Measurements from ENCODE around the gene KCNIP4.

Gene KCNIP4

DNA sequence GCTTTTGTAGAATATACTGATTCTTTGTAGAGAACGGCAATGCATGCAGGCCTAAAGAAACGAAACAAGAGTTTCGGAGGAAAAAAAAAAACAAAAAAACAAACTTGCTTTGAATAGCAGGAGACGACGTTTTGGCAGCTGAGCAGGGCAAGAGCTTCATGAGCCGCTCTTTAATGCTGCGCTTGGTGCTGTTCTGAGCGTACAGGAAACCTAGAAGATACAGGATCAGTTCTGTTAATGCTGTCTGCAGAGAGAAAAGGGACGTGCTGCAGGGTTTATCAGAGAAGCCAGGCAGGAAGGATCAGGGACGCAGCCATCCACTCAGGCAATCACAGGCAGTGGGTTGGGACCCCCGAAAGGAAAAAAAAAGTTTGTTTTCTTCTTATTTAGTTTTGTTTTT lies 1066.1 kb downstream of the KCNIP4 start:
- no peak for DNase-seq (ENCODE audit: low read depth in 1 of 2, low spot score in 1 of 2)

DNA sequence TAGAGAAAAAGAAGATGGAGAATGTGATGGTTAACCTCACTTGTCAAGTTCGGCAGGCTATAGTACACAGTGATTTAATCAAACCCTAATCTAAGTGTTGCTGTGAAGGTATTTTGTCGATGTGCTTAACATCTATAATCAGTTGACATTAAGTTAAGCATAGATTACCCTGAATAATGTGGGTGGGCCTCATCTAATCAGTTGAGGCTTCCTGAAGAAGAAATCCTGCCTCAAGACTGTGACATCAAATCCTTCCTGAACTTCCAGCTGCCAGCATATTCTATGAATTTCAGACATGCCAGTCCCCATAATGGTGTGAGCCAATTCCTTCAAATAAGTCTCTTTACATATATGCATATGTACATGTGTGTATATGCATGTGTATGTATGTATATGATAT lies 1066.9 kb downstream of the KCNIP4 start:
- DNase-seq (ENCODE audit: low read depth in 1 of 2, low spot score in 1 of 2): no peak

DNA sequence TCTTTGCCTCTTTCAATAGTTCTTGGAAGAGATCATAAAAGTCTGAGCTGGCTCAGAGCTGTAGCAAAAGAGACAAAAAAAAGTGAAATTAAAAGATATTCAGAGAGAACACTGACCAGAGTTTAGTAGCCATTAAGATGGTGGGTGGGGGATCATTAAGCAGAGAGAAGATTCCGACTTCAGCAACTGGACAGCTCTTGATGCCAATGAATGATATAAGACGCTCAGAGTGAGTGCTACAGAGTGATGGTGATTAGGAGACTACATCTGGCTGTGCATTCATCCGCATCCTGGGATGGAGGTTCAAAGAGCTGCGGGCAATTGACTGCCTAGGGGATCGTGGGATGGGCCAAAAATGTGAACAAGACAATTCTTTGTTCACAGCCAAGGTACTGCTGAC lies 1069.8 kb downstream of the KCNIP4 start:
- no peak for DNase-seq (ENCODE audit: low read depth in 1 of 2, low spot score in 1 of 2)

GRCh38 chr4:20870436-20870835 lies 1078.1 kb downstream of the KCNIP4 start:
- DNase-seq (ENCODE audit: low read depth in 1 of 2, low spot score in 1 of 2): no peak

DNA sequence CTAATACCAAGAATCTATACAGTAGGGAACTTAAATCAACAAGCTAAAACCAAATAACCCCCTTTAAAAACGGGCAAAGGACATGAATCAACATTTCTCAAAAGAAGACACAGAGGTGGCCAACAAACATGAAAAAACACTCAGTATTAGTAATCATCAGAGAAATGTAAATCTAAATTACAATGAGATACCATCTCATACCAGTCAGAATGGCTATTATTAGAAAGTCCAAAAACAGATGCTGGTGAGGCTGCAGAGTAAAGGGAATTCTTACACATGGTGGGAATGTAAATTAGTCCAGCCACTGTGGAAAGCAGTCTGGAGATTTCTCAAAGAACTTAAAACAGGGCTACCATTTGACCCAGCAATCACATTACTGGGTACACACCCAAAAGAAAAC lies 1080.5 kb downstream of the KCNIP4 start:
- DNase-seq (ENCODE audit: low read depth in 1 of 2, low spot score in 1 of 2): no peak

GRCh38 chr4:20860878-20861277 lies 1087.7 kb downstream of the KCNIP4 start:
- DNase-seq (ENCODE audit: low read depth in 1 of 2, low spot score in 1 of 2): no peak

GRCh38 chr4:20859097-20859781 lies 1089.3 kb downstream of the KCNIP4 start:
- no peak for DNase-seq (ENCODE audit: low read depth in 1 of 2, low spot score in 1 of 2)

DNA sequence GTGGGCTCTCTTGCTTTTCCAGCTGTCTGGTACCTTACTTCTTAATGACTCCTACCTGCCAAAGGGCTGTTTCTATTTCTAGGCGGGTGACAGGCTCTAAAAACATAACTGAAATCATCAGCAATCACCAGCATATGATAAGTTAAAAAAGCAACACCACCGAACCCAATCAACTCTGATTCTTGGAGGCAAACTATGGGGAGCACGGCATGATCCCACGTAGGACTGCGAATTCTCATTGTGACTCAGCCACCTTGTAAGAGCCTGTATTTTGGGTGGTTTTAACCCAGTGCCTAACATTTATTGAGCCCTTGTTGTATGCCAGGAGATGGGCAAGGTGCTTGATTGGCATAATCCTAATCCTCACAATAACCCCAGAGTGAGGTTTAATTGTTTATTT lies 1091.5 kb downstream of the KCNIP4 start:
- no peak for DNase-seq (ENCODE audit: low read depth in 1 of 2, low spot score in 1 of 2)

DNA sequence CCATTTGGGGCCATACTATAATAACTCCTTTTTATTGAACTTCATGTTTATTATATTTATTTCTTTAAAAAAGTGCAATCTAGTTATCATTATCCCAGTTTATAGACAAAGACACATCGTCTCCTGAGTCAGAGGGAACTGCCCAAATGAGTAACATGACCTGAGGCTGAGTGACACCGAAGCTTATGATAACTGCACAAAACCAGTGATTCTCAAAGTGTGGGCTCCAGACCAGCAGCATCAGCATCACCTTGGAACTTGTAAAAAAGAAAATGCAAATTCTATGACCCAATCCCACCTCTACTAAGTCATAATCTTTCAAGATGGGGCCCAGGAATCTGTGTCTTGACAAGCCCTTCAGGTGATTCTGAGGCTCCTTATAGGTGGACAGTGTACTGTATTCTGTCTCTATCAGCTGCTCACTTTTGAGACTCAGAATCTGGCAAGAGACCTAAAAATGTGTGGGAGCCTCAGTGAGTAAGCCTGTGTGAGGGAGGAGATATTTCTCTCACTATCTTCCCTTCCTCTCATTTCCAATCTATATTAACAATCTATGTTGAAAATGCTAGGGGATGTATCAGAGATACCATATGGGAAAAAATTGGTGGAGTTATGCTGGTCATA lies 1101.3 kb downstream of the KCNIP4 start:
- no peak for DNase-seq (ENCODE audit: low read depth in 1 of 2, low spot score in 1 of 2)

- no peak for DNase-seq (ENCODE audit: low read depth in 1 of 2, low spot score in 1 of 2)
Observed at GRCh38 chr4:20844311-20844710, 1104.3 kb downstream of the KCNIP4 start.

GRCh38 chr4:20840648-20841190 lies 1107.9 kb downstream of the KCNIP4 start:
- DNase-seq (ENCODE audit: low read depth in 1 of 2, low spot score in 1 of 2): no peak

GRCh38 chr4:20839957-20840356 lies 1108.6 kb downstream of the KCNIP4 start:
- no peak for DNase-seq (ENCODE audit: low read depth in 1 of 2, low spot score in 1 of 2)

GRCh38 chr4:20838476-20838875 lies 1110.1 kb downstream of the KCNIP4 start:
- no peak for DNase-seq (ENCODE audit: low read depth in 1 of 2, low spot score in 1 of 2)

- no peak for DNase-seq (ENCODE audit: low read depth in 1 of 2, low spot score in 1 of 2)
Observed at GRCh38 chr4:20832826-20833225, 1115.7 kb downstream of the KCNIP4 start.

GRCh38 chr4:20831746-20832145 lies 1116.8 kb downstream of the KCNIP4 start:
- no peak for DNase-seq (ENCODE audit: low read depth in 1 of 2, low spot score in 1 of 2)

DNA sequence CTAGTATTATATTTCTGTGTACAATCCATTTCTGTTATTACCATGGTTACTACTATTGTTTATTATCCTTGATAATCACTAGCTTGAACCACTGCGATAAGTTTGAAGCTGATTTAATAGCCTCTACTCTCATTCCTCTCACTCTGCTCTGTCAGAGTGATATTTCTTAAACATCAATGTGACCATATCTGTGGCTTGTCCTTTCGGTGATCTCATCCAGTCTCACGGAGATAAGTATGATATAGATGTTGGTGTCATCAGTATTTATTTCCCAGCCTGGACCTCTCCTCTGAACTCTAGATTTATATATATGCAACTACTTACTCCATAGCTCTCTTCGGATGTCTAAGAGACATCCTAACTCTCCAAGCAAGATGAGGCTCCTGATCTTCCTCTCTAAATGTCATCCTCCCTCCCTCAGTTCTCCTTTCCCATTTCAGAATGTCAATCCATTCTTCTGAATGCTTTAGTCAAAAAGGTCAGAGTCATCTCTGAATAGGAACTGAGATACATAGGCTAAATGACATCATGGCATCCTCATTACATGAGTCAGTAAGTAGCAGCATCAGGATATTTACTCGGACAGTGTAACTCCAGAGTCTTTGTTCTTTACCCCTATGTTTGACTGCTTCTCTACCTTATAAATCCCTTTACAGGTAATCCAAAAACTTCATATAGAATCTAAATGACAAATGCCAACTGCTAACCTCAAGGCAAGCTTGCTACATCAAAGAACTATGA lies 1118.8 kb downstream of the KCNIP4 start:
- no peak for DNase-seq (ENCODE audit: low read depth in 1 of 2, low spot score in 1 of 2)

DNA sequence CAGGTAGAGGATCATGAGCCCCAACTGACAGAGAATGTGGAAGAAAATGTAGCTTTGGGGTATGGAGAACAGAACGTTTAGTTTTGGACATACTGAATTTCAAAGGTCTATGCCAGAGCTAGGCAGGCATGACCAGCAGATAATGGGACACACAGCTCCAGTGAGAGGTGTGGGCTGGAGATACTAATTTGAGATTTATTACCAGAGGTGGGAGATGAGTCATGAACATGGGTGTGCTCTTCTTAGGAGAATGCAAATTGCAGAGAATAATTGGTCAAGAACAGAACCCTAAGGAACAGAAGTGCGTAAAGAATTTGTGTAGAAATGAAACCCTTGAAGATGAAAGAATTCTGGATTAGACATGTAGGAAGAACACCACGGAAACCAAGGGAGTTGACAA lies 1123.1 kb downstream of the KCNIP4 start:
- no peak for DNase-seq (ENCODE audit: low read depth in 1 of 2, low spot score in 1 of 2)

GRCh38 chr4:20816287-20816686 lies 1132.3 kb downstream of the KCNIP4 start:
- DNase-seq (ENCODE audit: low read depth in 1 of 2, low spot score in 1 of 2): no peak

DNA sequence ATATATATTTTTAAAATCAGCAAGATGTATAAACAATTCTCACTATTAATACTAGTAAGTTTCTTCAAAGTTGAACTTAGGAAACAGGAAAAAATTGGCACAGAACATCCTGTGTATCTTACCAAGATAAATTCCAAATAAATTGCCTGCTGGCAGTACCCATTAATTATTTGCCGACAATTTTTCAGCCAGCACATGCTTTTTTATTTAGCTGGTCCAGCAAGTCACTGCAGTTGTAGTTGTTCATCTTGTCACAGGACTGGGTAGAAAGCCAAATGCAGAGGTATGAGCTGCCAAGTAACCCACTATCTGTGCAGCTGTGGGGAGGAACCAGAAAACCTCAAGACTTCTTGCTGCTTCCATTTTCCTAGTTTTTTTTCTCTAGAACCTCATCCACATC lies 1134.9 kb downstream of the KCNIP4 start:
- DNase-seq (ENCODE audit: low read depth in 1 of 2, low spot score in 1 of 2): no peak

- no peak for DNase-seq (ENCODE audit: low read depth in 1 of 2, low spot score in 1 of 2)
Observed at GRCh38 chr4:20809812-20810211, 1138.8 kb downstream of the KCNIP4 start.

DNA sequence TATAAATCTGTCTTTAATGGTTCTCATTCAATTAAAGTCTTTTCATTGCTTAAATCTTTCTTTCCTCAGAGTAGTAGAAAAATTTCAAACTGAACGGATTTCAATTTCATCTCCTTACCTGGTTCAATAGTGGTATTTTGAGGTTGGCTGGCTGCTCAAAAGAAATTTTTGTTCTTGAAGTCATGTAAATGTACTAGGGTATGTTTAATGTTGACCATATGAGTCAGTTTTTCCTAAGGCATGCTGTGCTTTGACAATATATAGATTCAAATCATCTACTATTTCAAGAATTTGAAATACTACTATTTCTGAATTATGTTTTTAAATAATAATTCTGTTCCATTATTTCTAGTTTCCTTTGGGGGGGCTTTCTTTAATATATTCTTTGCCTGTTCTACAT lies 1142.9 kb downstream of the KCNIP4 start:
- DNase-seq (ENCODE audit: low read depth in 1 of 2, low spot score in 1 of 2): no peak
